ENCODE measurements around the gene AQP10. TPM values are rescaled to one million over a fixed set of nuclear protein-coding genes. Genes with fewer than 3 reads are reported as not detected.

Gene AQP10
- total and polyA plus RNA-seq, 9 of the 15 experiments (the other 6 are each of a cell fraction or from before 2014, with no cell fraction given), result 0.37 to 9.7 (median 1.9) TPM

GRCh38 chr1:154352581-154353459 is 31.9 kb downstream of the AQP10 start (continued):
- 0 out of 2 replicates have a peak, but pooled peaks have one; percentile 67 for TF ChIP-seq RERE (CRISPR knock-in tag; IDR thresholded peaks at IDR 0.05; ENCODE audit: borderline replicate concordance)
- TF ChIP-seq ID3 (CRISPR knock-in tag; IDR thresholded peaks at IDR 0.05), result no peak
- TF ChIP-seq ID3 (tag; IDR thresholded peaks at IDR 0.05), result no peak
- peak; percentile 81 for TF ChIP-seq SOX6 (IDR thresholded peaks at IDR 0.05)
- 0 out of 2 replicates have a peak, but pooled peaks have one; percentile 30 for TF ChIP-seq POLR2G (IDR thresholded peaks at IDR 0.05; ENCODE audit: low read depth, low read length)
- no peak for TF ChIP-seq CBX2 (IDR thresholded peaks at IDR 0.05; ENCODE audit: insufficient read depth, low read length, poor library complexity, severe bottlenecking)
- TF ChIP-seq CEBPG (CRISPR knock-in tag; IDR thresholded peaks at IDR 0.05), result no peak
- no peak for TF ChIP-seq CEBPG (tag; conservative IDR thresholded peaks at IDR 0.05 in 1 of 2, IDR thresholded peaks at IDR 0.05 in 1 of 2)
- peak in 1 of 2 experiments; percentile 4; a peak in 1 of 4 replicates for TF ChIP-seq RAD21 (CRISPR knock-in tag; conservative IDR thresholded peaks at IDR 0.05 in 1 of 2, IDR thresholded peaks at IDR 0.05 in 1 of 2)
- no peak for TF ChIP-seq GTF3C2 (IDR thresholded peaks at IDR 0.05; ENCODE audit: borderline replicate concordance, extremely low read depth, insufficient read length)
- peak; percentile 41; the same call in 1 of the 2 replicates for TF ChIP-seq MTA2 (IDR thresholded peaks at IDR 0.05; ENCODE audit: low read depth)
- TF ChIP-seq MIER1 (IDR thresholded peaks at IDR 0.05; ENCODE audit: low read depth), result peak; percentile 17; the same call in 1 of the 2 replicates
- TF ChIP-seq ZC3H4 (CRISPR knock-in tag; IDR thresholded peaks at IDR 0.05; ENCODE audit: borderline replicate concordance), result no peak
- no peak for TF ChIP-seq SNAPC5 (CRISPR knock-in tag; IDR thresholded peaks at IDR 0.05)
